GM19372 (cell line): ENCODE data around the gene TESK2.
"Not testable (repeated sequence)": the region's sequence is repeated elsewhere in the genome, so short reads cannot be mapped to it uniquely, and the experiment has no call there.

Experiments used
- ATAC-seq: cut with Tn5 transposase; IDR thresholded peaks from one replicate; pipeline ENCODE4 v1.9.1; 2021; ENCODE audit warnings: mild to moderate bottlenecking, low read depth, moderate library complexity; ENCODE audit not compliant: unreplicated experiment

The TESK2 gene

GRCh38 chr1:45478121-45478814, 12.7 kb downstream of the TESK2 start:
- no peak for ATAC-seq

GRCh38 chr1:45477646-45478045, 13.3 kb downstream of the TESK2 start:
- ATAC-seq: no peak

- ATAC-seq: not testable (repeated sequence)
Measured at GRCh38 chr1:45474194-45474593, 16.8 kb downstream of the TESK2 start.

- ATAC-seq: no peak
Measured at GRCh38 chr1:45473302-45473701, 17.7 kb downstream of the TESK2 start.

- no peak for ATAC-seq
Measured at GRCh38 chr1:45470306-45470798, 20.6 kb downstream of the TESK2 start.

- ATAC-seq: not testable (repeated sequence)
Measured at GRCh38 chr1:45467353-45467752, 23.6 kb downstream of the TESK2 start.

GRCh38 chr1:45465277-45465676, 25.7 kb downstream of the TESK2 start:
- ATAC-seq: no peak

GRCh38 chr1:45458894-45459293, 32.1 kb downstream of the TESK2 start:
- ATAC-seq: no peak

GRCh38 chr1:45456531-45456930, 34.4 kb downstream of the TESK2 start:
- no peak for ATAC-seq

GRCh38 chr1:45455162-45455561, 35.8 kb downstream of the TESK2 start:
- no peak for ATAC-seq

GRCh38 chr1:45454464-45454863, 36.5 kb downstream of the TESK2 start:
- ATAC-seq: no peak

GRCh38 chr1:45452503-45452902, 38.5 kb downstream of the TESK2 start:
- no peak for ATAC-seq

GRCh38 chr1:45448357-45448756, 42.6 kb downstream of the TESK2 start:
- ATAC-seq: no peak

- ATAC-seq: no peak
Measured at GRCh38 chr1:45446950-45447672, 43.9 kb downstream of the TESK2 start.

GRCh38 chr1:45446530-45446929, 44.4 kb downstream of the TESK2 start:
- ATAC-seq: no peak

GRCh38 chr1:45444609-45445131, 46.3 kb downstream of the TESK2 start:
- no peak for ATAC-seq

GRCh38 chr1:45443580-45444446, 47.1 kb downstream of the TESK2 start:
- ATAC-seq: no peak

GRCh38 chr1:45442272-45442671, 48.7 kb downstream of the TESK2 start:
- ATAC-seq: no peak

GRCh38 chr1:45437323-45437722, 53.6 kb downstream of the TESK2 start:
- ATAC-seq: no peak

- ATAC-seq: no peak
Measured at GRCh38 chr1:45430490-45430889, 60.5 kb downstream of the TESK2 start.
